Smooth muscle cell of the pulmonary artery (primary cell): ENCODE results near the gene GTF2H2. TPM values are rescaled to one million over a fixed set of nuclear protein-coding genes. Genes with fewer than 3 reads are reported as not detected.

ENCODE experiments used
- total RNA-seq: library from RNA; depleted of rRNA; stranded (reverse); fragments of >200 nt; gene quantifications from 2 replicates; pipeline ENCODE4 v1.2.3, GENCODE V29; 2014

GTF2H2 gene
- total RNA-seq, result 5.7 and 11.4 TPM in 2 replicates

DNA sequence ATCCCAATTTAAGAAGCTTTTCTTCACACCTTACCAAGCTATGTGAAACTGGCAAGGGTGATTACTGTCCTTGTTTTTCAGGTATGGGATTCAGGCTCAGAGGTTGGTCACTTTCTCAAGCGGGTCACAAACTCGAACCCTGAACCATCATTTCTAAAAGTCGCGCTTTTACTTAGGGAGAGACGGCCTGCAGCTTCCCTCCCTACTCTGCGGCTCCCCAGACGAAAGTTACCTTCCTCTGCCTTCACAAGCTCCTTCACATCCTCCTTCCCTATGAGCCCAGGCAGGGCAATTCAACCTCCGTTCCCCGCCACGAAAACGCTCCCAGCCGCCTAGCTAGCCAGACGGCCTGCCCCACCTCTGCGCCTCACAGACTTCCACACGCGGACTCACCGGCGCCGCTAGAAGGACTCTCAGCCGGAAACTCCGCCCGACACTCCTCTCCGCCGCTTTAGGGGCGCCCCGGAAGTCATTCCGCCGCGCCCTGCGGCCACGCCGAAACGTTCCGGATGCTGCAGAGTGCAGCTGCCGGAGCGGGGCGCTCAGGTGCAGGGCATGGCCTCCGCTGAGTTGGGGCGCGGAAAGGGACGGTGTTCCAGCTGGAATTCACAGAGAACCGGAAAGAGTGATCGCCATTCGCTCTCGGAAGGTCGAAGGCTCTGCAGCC is at the start of gene GTF2H2:
TSS of gene GTF2H2 (minus strand) at position 415 of the 667 bp plus-strand sequence. CDS start 4,913 bp downstream, outside the sequence.

DNA sequence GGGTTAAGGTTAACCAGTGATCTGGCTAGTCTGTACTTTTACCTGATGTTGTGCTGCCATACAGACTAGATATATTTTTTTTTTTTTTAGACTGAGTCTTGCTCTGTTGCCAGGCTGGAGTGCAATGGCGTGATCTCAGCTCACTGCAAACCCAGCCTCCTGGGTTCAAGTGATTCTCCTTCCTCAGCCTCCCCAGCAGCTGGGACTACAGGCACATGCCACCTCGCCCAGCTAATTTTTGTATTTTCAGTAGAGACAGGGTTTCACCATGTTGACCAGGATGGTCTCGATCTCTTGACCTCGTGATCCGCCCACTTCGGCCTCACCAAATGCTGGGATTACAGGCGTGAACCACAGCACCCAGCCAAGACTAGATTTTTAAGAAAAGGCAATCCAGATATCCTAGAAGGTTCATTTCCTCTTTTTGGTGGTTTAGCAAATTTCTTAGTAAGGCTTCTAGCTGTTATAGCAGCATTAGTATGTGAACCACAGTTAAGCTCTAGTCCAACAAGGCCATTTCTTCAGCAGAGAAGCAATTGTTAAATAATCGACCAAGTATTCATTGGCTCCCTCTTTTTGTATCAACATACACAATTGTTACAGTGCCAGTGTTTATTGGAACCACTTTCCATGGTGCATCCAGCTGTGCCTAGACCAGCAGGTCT is 42.1 kb downstream of the GTF2H2 start, which contains the start of gene NAIP:
TSS of gene NAIP (minus strand) at position 51 of the 665 bp plus-strand sequence. CDS start 12,424 bp downstream, outside the sequence.

Other genes with a start within 250 kb of the GTF2H2 start
- gene SERF1A, start 167.0 kb downstream of the GTF2H2 start, total RNA-seq, result 1.1 and 1.6 TPM in 2 replicates
- gene SMN1, start 142.6 kb downstream of the GTF2H2 start, total RNA-seq, result 16.1 and 19.1 TPM in 2 replicates
- 2.2 and 2.3 TPM in 2 replicates for gene NAIP, start 42.3 kb downstream of the GTF2H2 start, total RNA-seq